Measurements from ENCODE around the gene RFTN1. TPM values are rescaled to one million over a fixed set of nuclear protein-coding genes. Genes with fewer than 3 reads are reported as not detected.

Gene RFTN1
- polyA plus RNA-seq, 2 of the 4 experiments (the other 2 are of a cell fraction) = 1.8 to 3.7 TPM

DNA sequence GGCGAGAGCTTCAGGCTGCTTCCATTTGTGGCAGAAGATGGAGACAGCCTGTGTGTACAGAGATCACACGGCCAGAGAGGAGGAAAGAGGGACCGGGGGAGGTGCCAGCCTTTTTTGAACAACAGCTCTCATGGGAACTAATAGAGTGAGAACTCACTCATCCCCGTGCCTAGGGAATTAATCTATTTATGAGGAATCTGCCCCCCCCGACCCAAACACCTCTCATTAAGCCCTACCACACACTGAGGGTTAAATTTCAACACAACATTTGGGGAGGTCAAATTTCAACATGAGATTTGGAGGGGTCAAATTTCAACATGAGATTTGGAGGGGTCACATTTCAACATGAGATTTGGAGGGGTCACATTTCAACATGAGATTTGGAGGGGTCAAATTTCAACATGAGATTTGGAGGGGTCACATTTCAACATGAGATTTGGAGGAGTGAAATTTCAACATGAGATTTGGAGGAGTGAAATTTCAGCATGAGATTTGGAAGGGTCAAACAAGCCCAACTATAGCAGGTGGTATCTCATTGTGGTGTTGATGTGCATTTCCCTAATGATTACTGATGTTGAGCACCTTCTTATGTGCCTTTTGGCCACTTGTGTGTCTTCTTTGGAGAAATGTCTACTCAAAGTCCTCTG lies 20.6 kb upstream of the RFTN1 start:
- H3K27ac ChIP-seq = no peak overlapping the region
- no peak overlapping the region for H3K4me3 ChIP-seq
- FAIRE-seq = no peak
- TF ChIP-seq MYC (IDR thresholded peaks at IDR 0.05; ENCODE audit: borderline replicate concordance, low read length) = no peak
- no peak for TF ChIP-seq FOXS1 (CRISPR knock-in tag; IDR thresholded peaks at IDR 0.05)
- no peak for TF ChIP-seq ZC3H11A (IDR thresholded peaks at IDR 0.05)
- TF ChIP-seq, protein P1, sequence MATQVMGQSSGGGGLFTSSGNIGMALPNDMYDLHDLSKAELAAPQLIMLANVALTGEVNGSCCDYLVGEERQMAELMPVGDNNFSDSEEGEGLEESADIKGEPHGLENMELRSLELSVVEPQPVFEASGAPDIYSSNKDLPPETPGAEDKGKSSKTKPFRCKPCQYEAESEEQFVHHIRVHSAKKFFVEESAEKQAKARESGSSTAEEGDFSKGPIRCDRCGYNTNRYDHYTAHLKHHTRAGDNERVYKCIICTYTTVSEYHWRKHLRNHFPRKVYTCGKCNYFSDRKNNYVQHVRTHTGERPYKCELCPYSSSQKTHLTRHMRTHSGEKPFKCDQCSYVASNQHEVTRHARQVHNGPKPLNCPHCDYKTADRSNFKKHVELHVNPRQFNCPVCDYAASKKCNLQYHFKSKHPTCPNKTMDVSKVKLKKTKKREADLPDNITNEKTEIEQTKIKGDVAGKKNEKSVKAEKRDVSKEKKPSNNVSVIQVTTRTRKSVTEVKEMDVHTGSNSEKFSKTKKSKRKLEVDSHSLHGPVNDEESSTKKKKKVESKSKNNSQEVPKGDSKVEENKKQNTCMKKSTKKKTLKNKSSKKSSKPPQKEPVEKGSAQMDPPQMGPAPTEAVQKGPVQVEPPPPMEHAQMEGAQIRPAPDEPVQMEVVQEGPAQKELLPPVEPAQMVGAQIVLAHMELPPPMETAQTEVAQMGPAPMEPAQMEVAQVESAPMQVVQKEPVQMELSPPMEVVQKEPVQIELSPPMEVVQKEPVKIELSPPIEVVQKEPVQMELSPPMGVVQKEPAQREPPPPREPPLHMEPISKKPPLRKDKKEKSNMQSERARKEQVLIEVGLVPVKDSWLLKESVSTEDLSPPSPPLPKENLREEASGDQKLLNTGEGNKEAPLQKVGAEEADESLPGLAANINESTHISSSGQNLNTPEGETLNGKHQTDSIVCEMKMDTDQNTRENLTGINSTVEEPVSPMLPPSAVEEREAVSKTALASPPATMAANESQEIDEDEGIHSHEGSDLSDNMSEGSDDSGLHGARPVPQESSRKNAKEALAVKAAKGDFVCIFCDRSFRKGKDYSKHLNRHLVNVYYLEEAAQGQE (IDR thresholded peaks at IDR 0.05) = no peak
- no peak for TF ChIP-seq FOSL2 (IDR thresholded peaks at IDR 0.05)
- TF ChIP-seq FOSL2 (CRISPR knock-in tag; IDR thresholded peaks at IDR 0.05) = no peak
- no peak for TF ChIP-seq ZFP36 (IDR thresholded peaks at IDR 0.05; ENCODE audit: borderline replicate concordance, partially characterized antibody)
- no peak for TF ChIP-seq PBX3 (IDR thresholded peaks at IDR 0.05)
- no peak for TF ChIP-seq POLR2AphosphoS2 (conservative IDR thresholded peaks at IDR 0.05; ENCODE audit: low read length)
- no peak for TF ChIP-seq HOXB13 (CRISPR knock-in tag; IDR thresholded peaks at IDR 0.05; ENCODE audit: low read depth)
- no peak for TF ChIP-seq EP300 (IDR thresholded peaks at IDR 0.05)
- TF ChIP-seq ESRRA (IDR thresholded peaks at IDR 0.05; ENCODE audit: borderline replicate concordance, low read length) = no peak
- TF ChIP-seq, protein P2, sequence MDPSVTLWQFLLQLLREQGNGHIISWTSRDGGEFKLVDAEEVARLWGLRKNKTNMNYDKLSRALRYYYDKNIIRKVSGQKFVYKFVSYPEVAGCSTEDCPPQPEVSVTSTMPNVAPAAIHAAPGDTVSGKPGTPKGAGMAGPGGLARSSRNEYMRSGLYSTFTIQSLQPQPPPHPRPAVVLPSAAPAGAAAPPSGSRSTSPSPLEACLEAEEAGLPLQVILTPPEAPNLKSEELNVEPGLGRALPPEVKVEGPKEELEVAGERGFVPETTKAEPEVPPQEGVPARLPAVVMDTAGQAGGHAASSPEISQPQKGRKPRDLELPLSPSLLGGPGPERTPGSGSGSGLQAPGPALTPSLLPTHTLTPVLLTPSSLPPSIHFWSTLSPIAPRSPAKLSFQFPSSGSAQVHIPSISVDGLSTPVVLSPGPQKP (IDR thresholded peaks at IDR 0.05; ENCODE audit: low read depth, low read length) = no peak
- TF ChIP-seq JUN (IDR thresholded peaks at IDR 0.05) = no peak
- no peak for TF ChIP-seq ATOH8 (CRISPR knock-in tag; IDR thresholded peaks at IDR 0.05; ENCODE audit: low read depth)
- TF ChIP-seq CHD4 (IDR thresholded peaks at IDR 0.05; ENCODE audit: borderline replicate concordance) = no peak
- TF ChIP-seq ZSCAN20 (CRISPR knock-in tag; IDR thresholded peaks at IDR 0.05) = no peak
- TF ChIP-seq KDM5A (IDR thresholded peaks at IDR 0.05) = no peak
- DNase-seq (ENCODE audit: low read depth in 1 of 2, low spot score in 1 of 2) = no peak
- H3K4me1 ChIP-seq = no peaks in the 10 kb centered on the region
- no peak for ATAC-seq
- ChIA-PET POLR2A (no interaction called here), CTCF (interaction anchor here (1.0 kb wide), 1 partner anchor 17 kb away, joined by 3 read pairs; no protein-coding TSS in a partner anchor)
- 29% methylated on average over 5 of the region's 5 CpGs for WGBS (ENCODE audit: missing lambda C conversion rate)
- H3K4me2 ChIP-seq = no peak overlapping the region
- no peaks in the 10 kb centered on the region for H3K9me3 ChIP-seq

DNA sequence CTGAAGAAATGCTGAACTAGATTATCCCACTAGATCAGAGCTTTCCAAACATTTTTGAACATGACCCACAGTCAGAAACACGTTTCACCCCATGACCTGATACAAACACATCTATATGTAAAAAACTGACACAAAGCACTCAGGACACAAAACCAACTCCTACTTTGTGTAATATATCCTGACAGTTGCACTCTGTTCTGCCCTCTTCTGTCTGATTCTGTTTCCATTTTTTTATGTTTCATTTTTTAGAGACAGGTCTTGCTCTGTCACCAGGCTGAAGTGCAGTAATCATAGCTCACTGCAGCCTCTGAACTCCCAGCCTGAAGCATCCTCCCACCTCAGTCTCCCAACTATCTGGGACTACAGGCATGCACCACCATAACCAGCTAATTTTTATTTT lies 15.8 kb upstream of the RFTN1 start:
- FAIRE-seq (no peak), DNase-seq (ENCODE audit: low read depth in 1 of 2, low spot score in 1 of 2) (no peak), ATAC-seq (no peak; a peak in 1 of 6 replicates)
- WGBS (ENCODE audit: missing lambda C conversion rate) = 7% methylated on average over 1 of the region's 1 CpG
- ChIA-PET CTCF (interaction anchor here (0.7 to 1.0 kb wide), 4 partner anchors 10 to 241 kb away, joined by 3 to 4 read pairs (median 4); no protein-coding TSS in a partner anchor), POLR2A (no interaction called here)
- Histone ChIP-seq H3K4me2 (no peak overlapping the region), H3K9me3 (peaks cover 4% of the 10 kb centered on the region; the same call in 2 of the 3 replicates), H3K4me3 (no peak overlapping the region), H3K27ac (no peak overlapping the region), H3K4me1 (no peaks in the 10 kb centered on the region)
- TF ChIP-seq ZC3H11A (IDR thresholded peaks at IDR 0.05) (no peak), ZSCAN20 (CRISPR knock-in tag; IDR thresholded peaks at IDR 0.05) (no peak), ZNF302 (CRISPR knock-in tag; IDR thresholded peaks at IDR 0.05) (no peak), FOSL2 (IDR thresholded peaks at IDR 0.05) (no peak), FOSL2 (CRISPR knock-in tag; IDR thresholded peaks at IDR 0.05) (no peak), POLR2AphosphoS2 (conservative IDR thresholded peaks at IDR 0.05; ENCODE audit: low read length) (no peak), HOXB5 (CRISPR knock-in tag; IDR thresholded peaks at IDR 0.05) (no peak), CBX8 (IDR thresholded peaks at IDR 0.05) (no peak), PHF8 (IDR thresholded peaks at IDR 0.05; ENCODE audit: borderline replicate concordance, low read depth) (no peak)
